ELF-1 (cell line): ENCODE data around the gene ZMIZ1.

Experiments
- DNase-seq: peaks from one replicate; pipeline ENCODE4 v3.0.0-alpha.2; 2016; ENCODE audit warnings: low read depth, low spot score

The ZMIZ1 gene

DNA sequence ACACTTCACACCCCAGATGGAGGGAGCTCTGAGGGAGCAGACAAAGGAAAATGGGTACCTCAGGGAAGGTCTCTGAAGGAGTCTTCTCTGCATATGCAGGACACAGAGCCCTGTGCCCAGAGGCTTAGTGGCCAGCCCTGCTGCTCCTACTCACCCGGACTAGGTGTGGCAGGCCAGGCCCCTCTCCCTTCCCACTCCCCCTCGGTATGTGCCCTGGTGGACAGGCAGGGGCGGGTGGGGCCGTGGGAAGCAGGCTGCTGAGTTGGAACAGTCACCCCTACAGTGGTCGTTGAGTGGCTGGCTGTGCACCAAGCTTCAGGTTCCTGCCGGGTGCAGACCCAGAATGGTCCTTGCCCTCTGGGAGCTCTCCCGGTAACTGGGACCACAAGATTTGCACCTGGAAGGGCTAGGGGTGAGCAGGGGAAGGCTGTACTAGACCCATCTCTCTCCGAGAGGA lies 68.6 kb downstream of the ZMIZ1 start:
- no peak for DNase-seq

DNA sequence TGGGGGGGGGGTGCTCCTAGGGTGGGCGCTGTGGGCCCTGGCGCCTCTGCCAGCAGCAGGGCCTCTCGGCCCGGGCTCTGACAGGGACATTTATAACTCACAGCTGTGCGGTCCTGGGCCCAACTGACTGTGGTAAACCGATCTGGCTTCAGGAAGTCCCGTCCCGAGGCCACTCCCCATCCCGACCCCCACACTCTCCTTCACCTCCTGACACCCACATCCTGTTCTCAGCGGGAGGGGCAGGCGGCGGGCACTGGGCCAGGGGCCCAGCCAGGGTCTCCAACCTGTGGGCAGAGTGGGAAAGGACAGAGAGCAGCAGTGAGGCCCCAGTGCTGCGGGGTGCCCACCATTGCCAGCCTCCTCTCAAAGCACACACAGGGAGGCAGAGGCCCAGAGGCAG lies 69.1 kb downstream of the ZMIZ1 start:
- no peak for DNase-seq

DNA sequence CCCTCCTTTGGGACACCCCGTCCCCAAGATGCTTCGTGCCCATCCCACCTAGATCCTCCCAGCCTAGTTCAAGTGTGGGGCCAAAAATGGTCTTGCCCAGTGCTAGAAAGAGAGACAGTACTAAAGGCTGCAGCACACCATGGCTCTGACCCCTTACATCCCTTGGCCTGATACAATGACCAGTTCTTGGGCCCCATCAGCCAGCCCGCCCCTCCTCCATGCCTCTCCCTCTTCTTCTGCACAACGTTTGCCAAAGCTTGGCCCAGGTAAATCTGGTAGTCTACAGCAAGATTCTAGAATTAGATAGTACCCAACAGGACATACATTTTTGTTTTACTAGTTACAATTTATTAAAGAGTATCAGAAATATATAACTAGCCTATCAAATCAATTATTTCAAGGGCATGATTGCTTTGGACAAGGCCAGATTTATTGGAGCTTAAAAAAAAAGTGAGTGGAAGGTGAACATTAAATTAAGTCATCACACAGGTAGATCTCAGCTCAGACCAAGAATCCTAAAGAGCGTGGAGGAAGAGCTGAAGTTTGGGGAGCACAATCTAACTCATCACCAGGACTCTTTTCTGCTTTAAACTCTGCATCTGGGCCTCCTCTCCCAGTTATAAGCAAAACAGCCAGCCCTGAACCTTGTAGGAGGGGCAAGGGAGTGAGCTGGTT lies 69.8 kb downstream of the ZMIZ1 start:
- DNase-seq, result no peak

DNA sequence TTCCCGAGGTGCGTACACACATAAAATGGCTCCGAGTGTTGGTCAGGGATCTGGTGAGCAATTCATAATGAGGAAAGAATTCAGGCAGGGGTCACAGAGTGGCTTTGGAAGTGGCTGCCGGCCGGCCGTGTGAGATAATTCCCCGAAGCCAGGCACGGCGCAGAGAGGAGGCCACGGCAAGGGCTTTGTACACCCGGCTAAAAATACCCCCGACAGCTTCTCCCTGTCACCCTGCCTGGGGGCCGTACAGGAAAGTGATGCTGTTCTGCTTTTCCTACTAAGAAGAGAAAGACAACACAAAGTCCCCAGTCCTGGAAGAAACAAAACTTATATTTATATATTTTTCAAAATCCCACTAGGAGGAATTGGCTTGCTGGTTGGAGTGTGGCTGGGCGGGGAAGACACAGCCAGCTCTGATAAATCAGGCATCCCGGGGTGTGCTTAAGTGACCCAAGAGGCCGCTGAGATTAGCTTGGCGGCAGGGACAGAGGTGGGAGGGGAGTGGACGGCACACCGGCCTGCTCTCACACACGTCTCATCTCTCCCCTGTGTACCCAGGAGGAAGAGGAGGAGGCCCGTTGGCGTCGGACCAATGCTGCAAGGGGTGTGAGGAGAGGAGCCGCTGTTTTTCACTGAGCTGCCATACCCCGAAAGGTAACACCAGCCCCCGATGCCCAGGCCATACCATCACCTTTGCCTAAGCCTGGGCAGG lies 70.5 kb downstream of the ZMIZ1 start:
- DNase-seq, result no peak

DNA sequence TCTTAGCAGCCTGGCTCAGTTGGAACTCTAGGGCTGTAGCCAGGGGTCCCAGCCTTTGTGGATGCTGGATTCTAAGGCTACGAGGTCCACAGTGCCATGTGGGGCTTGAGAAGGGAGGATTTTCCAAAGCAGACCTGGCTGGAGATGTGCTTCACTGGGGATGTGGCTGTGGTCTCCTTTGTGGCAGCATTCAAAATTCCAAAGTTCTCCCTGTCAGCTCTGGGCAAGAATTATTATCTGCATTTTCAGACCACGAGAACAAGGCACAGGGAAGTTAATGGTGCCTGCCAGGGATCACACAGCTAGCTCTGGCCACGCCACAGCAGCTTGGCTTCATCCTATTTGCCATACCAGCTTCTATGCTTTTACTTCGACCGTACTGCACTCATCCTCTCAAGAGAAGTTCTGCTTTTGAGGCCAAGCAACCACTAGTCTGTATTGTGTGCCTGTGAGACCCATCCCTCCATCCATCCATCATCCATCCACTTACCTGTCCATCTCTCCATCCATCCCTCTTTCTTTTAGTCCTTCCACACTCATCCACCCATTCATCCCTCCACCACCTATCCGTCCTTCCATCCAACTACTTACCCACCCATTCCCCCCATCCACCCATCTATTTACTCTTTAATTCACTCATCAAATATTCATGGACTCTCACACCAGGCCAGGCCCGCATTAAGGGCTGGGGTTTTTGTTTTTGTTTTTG lies 71.5 kb downstream of the ZMIZ1 start:
- DNase-seq, result no peak

DNA sequence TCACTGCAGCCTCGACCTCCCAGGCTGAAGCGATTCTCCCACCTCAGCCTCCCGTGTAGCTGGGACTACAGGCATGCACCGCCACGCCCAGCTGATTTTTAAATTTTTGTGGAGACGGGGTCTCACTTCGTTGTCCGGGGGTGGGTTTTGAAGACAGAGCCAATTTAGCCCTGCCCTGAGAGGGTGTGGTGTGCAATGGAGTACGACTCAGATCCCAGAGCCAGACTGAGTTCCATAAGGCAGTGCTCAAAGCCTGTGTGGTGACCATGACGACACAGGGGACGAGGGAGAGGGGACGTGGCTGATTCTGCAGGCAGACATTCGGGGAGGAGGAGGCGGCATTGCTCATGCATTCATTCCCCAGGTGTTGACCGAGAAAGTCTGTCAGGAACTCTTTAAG lies 72.1 kb downstream of the ZMIZ1 start:
- DNase-seq, result no peak

DNA sequence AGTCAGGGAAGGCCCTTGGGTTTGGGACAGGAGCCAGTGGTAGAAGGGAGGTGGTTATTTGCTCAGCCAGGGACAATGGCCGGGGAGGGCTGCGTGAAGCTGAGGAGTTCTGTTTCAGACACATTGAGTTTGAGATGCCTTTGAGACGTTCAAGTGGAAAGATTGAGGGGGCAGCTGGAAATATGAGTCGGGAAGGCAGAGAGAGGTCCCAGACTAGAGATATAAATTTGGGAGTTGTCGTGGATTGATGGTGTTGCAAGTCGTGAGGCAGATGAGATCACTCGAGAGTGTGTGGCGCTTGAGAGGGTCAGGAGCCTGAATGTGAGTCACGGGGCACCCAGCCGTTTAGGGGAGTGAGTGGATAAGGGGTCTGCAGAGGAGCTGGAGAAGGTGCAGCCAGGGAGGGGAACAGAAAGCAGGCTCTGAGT lies 73.3 kb downstream of the ZMIZ1 start:
- no peak for DNase-seq

DNA sequence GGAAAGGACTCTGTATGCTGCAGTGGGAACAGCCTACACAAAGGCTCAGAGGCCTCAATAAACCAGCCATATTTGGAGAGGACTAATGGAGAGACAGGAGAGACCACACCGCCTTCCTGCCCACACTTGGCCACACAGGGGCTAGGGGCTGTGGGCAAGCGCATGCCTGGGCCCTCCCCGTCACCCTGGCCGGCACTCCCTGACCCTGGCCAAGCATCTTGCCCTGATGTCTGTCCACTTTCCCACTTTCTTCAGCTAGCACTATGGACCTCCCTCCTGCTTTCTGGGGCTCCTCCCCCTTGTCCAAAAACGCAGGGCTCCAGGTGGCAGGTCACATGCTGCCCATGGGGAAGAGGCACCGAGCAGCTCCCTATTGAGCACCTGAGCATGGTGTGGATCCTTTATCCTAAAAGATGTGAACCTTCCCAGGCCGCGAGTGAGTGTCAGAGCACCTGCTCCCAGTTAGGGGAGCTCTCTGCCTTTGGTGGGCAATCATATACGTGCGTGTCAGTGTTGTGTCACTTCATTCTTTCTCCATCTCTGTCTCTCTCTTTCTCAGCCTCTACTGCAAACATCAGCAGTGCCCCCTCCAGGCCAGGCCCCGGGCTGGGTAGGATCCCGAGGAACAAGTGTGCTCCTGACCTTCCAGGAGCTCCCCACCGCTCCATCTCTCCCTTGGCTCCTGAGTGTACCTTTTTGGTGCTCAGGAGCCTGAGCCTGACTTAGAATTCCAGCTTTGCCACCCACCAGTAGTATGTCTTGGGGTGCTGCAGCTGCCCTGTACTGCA lies 74.0 kb downstream of the ZMIZ1 start:
- no peak for DNase-seq

DNA sequence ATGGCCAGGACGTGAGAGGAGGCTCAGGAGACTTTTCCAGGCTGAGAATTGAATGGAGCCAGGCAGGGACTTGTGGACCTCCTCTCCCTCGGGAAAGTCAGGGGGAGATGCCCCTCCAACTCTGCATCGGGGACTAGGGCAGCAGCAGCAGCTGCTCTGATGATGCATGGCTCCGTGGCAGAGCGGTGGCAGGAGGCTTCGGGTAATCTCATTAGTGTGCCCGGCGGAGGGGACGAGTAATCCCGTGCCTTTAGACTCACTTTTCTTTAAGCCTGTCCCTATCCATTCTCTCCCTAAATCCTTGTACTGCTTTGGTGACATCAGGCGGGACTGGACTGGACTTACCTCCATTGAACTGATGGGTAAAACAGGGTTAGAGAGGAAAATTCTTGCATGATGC lies 75.1 kb downstream of the ZMIZ1 start:
- DNase-seq, result no peak

DNA sequence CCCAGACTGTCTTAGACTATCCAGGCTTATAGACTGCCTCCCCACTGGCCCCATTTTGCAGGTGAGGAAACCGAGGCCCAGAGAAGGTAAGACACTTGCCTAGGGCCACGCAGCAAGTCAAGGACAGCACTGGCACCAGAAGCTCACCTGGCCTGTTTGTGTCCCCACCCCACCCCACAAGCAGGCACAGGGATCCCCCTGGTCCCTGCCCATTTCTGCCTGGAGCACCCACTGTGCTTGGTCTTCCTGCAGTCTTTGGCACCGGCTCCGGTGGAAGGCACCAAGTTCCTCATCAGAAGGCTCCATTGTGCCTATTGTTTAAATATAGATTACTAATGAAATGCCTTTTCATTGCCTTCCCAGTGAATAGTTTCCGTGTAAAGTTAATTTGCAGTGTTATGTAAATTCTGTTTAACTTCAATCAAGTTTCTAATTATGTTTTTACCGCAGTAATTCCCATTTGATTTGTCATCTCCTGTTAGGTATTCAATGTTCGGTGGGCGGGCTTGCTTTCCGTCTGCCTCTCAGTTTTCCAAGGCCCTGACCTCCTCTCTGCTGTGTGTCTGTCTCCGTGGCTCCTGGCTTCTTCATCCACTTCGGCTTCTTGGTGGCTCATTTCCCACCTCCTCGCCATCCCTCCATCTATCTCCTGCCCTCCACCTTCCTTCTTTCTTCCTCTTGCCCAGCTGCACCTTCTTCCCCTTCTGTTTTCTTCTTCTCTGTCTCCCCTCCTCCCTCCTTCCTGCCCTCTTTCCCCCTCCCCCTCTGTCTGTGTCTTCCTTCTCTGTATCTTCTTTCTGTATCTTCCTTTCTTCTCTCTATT lies 75.8 kb downstream of the ZMIZ1 start:
- DNase-seq, result no peak

DNA sequence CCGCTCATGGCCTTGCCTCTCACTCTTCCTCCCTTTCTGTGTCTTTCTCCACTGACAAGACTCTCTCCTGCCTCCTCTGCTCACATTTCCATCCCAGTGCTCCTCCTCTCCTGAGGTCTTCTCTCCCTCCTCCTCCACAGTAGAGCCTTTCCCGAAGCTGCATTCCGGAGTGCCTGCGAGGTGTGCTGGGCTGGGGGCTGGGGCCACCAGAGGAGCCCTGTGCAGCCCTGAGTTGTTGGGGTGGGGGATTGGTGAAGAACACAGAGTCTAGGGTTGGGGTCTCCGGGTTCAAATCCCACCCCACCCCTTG lies 76.4 kb downstream of the ZMIZ1 start:
- no peak for DNase-seq

DNA sequence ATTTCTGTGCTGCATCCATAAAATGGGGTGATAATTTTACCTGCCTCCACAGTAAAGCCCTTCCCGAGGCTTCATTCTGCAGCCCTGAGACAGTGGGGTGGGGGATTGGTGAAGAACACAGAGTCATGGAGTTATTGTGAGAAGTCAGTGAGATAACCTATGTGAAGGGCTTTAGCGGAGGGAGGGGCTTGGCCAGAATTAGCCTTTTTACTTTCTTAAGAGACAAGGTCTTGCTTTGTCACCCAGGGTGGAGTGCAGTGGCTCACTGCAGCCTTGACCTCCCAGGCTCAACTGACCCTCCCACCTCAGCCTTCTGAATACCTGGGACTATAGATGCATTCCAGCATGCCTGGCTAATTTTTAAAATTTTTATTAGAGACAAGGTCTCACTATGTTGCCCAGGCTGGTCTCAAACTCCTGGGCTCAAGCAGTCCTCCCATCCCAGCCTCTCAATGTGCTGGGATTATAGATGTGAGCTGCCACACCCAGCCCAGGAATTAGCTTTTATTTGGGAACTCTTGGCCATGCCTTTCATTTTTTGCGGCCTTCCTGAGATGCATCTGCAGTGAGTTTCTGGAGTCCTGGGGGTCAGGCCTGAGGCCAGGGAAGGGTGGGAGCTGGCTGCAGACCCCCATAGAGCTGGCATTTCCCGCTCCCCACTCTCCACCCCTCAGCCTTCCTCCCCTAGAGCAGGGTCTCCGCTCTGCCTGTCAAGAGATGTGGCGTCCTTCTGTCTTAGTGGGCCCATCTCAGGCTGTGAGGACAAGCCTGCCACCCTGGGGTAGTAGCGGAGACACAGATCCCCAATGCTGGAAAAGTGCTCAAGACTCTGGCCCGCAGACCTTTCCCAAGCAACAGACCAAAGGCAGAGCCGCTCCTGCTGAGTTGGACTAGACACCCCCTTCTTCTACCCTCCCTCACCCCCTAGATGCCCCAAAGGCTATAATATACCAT lies 77.0 kb downstream of the ZMIZ1 start:
- DNase-seq, result no peak

DNA sequence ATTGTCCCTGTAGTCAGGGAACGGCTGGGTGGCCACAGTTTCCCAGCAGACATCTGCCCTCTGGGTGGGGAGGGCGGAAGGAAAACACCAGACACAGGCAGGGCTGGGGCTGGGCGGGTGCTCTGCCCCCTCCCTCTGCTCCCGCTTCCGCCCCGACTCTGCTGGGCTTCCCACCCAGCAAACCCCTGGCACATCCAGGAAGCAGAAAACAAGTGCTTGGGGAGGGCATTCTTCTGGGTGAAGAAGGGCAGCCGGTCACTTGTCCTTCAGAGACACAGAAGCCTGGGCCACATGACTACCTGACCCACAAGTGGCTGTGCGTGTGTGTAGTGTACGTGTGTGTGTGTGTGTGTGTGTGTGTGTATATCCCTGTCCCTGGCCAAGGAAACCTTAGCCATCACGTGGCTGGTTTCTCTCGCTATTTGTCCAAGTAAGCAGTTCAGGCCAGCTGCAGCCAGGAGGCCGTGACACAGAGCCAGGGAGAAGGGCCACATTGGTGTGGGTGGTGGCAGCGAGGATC lies 77.9 kb downstream of the ZMIZ1 start:
- no peak for DNase-seq

DNA sequence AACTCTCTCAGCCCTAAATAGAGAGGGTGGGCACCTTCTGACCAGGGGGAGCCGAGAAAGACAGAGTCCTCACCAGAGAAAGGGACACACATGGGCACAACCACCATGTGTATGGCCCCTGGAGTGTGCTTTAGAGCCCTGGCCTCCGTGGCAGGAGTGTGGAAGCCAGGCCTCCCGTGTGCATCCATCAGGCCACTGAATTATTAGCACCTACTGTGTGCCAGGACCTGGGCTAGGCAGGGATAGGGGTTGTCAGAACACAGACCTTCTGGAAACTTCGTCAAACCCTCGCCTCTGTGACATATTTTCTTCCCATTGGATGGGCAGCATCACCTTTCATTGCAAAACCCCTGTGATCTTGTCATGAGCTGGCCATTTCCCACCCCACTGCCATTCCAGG lies 78.5 kb downstream of the ZMIZ1 start:
- no peak for DNase-seq

DNA sequence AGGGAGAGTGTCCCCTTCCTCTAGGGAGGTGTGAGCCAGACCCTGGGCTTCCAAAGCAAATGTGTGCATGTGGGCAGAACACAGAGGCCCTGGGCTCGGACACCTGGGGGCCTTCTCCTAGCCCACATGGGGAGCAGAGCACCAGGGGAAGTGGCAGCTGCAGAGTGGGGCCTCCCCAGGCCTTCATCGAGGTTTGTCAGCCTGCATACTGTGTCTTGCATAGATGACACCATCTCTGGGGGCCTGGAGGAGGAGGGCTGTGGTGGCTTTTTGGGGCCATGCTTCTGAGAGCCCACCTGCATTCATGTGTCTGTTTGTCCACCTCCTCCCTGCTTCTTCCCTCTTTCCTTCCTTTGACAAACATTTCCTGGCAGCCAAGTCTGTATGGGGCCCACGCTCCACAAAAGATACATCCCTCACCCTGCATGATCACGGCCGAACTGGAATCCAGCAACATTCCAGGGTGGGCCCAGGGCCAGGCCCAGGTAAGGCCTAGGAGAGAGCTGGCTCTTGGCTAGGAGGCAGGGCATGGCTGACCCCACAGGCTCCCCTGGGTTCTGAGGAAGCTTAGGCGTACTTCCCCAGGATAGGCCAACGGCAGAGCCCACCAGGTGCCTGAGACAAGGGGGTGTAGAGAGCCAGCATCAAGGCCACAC lies 79.2 kb downstream of the ZMIZ1 start:
- no peak for DNase-seq

DNA sequence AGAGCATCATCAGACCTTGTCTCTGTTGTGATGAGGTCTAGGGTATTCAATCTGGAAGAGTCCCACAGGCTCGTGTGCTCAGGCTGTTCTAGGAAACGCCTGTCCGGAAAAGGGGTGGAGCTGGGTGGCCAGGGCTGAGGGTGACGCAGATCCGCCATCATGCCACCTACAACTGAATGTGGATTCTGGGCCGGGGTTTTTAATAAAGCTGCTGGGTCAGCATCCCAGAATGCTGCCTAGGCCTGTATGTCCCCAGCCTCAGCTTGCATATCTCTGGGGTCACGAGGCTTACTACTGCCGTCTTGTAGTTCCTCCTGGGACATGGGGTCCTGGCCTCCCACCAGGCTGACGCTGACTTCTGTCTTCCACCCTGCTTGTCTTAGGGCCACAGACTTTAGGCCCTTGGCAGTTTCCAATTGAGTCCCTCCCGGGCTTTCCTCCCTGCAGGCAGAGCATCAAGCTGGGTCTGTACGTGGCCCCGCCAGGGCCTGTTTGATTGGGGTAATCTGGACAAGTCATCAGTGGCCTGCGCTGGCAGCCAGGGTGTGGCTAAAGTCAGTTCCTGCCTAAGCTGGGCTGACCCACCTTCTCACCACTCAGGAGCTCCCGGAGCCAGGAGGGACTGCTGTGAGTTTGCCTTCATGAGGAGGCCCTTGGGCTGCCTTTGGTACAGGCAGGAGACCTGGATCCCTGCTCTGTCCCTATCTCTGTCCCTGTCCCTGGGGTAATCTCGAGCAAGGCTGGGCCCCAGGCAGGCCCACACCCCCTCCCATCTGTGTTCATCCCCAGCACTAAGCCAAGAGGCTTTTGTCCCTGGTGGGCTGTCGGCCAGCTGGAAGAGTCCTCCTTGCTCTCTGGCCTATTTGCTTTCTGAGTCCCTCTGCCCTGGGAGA lies 79.9 kb downstream of the ZMIZ1 start:
- no peak for DNase-seq

DNA sequence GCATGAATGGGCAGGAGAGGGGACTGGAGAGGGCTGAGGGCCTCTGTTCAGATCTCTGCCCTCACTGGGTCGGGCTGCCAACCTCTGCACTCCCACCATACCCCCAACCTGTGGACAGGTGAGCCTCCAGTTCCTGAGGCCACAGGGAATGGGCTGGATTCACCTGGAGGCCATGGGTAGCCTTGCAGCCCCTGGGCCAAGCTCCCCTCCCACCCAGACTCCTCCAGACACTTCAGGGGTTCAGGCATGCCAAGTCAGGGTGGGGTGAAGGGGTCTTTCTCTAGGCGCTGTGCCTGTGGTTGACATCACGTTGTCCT lies 80.5 kb downstream of the ZMIZ1 start:
- DNase-seq, result no peak

DNA sequence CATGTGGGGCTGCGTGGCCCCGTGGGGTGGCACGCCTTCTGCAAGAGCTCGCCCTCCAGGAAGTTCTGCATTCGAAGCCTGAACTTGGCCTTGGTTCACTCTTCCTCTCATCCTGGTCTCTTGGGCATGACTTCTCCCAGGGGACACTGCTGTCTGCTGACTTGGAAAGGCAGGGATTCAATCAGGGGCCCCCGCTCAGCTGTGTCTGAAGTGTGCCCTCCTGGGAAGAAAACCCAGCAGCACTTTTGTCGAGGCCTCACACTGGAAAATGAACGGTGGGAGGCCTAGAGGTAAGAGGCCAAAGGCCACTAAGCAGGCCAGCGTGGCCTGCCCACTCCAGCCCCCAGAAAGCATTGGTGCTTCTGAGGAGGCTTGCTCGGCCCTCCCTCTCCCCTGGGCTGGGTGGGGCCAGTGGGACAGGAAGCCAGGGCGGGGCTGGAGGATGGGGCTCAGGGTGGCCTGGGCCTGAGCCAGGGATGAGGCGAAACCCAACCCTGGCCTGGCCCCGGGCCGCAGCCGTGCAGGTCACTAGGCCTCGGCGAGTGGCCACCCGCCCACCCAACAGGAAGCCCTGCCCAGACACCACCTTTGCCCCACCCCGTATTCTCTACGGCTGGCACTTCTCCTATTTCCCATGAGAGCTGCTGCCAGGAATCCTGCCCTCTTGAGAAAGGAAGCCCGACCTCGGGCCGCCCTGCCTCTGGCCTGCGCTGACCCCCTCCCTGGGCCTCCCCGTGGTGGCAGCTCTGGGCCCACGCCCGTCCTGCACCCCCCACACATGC lies 81.1 kb downstream of the ZMIZ1 start:
- DNase-seq, result no peak
